Hematopoietic multipotent progenitor cell treated with erythropoietin and hydrocortisone succinate and interleukin-3 and kit ligand, for 17 days (in vitro differentiated cells): ENCODE data around the gene ERP44.
"Not testable (repeated sequence)": the region's sequence is repeated elsewhere in the genome, so short reads cannot be mapped to it uniquely, and the experiment has no call there.

Experiments used
- DNase-seq: peaks from one replicate; pipeline ENCODE4 v3.0.0-alpha.2; 2015; ENCODE audit warnings: low spot score

ERP44 gene

GRCh38 chr9:100011062-100011681, 87.6 kb downstream of the ERP44 start:
- peak; percentile 73 for DNase-seq

- DNase-seq: no peak
Observed at GRCh38 chr9:99999797-100000196, 99.0 kb downstream of the ERP44 start.

DNA sequence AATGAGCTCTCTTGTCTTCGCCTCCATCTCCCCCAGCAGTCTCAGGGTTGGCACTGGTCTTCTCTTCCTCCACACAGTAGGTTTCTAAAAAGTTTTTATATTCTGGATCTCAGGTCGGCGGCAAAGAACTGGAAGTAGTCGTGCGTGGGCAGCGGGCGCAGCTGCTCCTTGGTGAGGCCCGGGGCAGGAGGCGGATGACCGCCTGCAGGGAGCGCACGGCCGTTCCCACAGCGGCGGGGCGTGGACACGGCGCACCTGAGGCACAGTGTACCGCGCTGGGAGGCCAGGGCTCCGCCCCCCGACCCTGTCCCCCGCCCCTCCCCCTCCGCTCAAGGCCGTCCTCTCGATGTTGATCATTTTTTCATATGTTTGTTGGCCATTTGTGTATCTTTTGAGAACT, 99.9 kb downstream of the ERP44 start:
- DNase-seq: no peak

GRCh38 chr9:99998266-99998665, 100.5 kb downstream of the ERP44 start:
- no peak for DNase-seq

DNA sequence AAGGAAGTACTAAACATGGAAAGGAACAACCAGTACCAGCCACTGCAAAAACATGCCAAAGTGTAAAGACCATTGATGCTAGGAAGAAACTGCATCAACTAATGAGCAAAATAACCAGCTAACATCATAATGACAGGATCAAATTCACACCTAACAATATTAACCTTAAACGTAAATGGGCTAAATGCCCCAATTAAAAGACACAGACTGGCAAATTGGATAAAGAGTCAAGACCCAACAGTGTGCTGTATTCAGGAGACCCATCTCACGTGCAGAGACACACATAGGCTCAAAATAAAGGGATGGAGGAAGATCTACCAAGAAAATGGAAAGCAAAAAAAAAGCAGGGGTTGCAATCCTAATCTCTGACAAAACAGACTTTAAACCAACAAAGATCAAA, 108.3 kb downstream of the ERP44 start:
- DNase-seq: not testable (repeated sequence)

- DNase-seq: no peak
Observed at GRCh38 chr9:99986642-99987041, 112.2 kb downstream of the ERP44 start.

DNA sequence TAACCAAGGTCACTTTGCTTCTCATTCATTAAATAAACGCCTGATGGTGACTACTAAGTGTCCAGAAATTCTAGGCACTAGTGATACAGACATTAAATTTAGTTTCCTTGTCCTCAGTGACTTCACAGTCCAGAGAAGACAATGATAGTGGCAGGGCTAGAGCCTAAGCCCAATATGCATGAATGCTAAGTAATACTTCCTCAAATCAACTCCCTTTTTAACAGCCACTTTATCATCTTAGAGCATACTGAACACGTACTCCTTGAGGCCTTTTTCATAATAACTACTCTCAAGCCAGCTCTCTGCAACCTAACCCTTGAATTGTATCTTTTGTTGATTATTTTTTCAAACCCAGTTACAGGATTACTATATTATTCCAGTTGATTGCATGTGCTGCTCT, 118.2 kb downstream of the ERP44 start:
- DNase-seq: no peak

DNA sequence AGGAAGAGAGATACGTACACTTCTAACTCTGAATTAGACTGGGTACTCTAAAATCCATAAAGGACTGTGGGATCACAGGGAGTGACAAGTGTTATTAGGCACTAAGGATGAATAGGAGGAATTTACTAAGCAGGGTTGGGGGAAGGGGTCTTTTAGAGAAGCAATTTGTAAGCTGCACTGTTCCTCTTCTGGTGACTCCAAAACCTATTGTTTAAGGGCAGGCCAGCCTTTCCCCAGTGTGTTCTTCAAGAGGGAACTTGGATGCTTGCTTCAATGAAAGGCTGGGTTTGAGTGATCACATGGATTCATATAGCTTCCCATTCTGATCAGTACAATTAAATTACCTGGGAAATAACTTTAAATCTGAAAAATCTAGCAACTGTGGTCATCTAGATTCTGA, 120.6 kb downstream of the ERP44 start:
- no peak for DNase-seq

GRCh38 chr9:99977033-99977792, 121.6 kb downstream of the ERP44 start:
- DNase-seq: no peak

- DNase-seq: no peak
Observed at GRCh38 chr9:99973455-99973854, 125.3 kb downstream of the ERP44 start.

DNA sequence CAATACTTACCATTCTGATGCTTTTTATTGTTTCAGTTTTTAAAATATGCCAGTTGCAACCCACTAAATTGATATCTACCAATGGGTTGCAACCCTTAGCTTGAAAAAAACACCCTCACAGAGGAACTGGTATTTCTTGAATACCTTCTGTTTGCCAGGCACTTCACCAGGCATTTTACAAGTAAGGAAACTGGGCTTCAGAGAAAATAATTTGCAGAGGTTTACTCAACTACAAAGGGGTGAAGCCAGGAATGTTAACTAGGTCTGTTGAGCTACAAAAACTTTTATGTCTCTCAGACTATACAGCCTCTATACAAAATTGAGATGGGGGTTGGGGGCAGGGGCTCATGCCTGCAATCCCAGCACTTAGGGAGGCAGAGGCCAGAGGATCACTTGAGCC, 127.4 kb downstream of the ERP44 start:
- DNase-seq: no peak

GRCh38 chr9:99970481-99970880, 128.3 kb downstream of the ERP44 start:
- no peak for DNase-seq

- no peak for DNase-seq
Observed at GRCh38 chr9:99967457-99967856, 131.3 kb downstream of the ERP44 start.

- DNase-seq: no peak
Observed at GRCh38 chr9:99966716-99967115, 132.1 kb downstream of the ERP44 start.

- DNase-seq: no peak
Observed at GRCh38 chr9:99966001-99966400, 132.8 kb downstream of the ERP44 start.

GRCh38 chr9:99964336-99964735, 134.5 kb downstream of the ERP44 start:
- no peak for DNase-seq

- DNase-seq: no peak
Observed at GRCh38 chr9:99962680-99963261, 136.0 kb downstream of the ERP44 start.

DNA sequence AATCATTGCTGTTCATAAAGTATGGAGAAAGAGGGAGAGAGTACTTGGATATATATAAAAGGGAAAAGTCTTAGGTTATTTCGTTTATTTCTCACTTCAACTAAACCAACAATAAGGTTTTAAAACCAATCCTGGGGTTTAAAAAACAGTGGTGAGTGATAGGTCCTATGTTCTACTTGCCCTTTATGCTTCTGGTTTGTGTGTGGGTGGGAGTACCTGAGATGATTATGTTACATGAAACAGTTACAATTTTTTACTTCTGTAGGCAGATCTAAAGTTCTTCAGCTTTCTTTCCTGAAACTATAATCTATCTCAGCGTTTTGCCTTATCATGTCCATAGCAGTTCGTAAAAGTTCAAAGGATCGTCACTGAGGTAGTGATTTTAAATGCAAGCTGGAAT, 143.2 kb downstream of the ERP44 start:
- no peak for DNase-seq

DNA sequence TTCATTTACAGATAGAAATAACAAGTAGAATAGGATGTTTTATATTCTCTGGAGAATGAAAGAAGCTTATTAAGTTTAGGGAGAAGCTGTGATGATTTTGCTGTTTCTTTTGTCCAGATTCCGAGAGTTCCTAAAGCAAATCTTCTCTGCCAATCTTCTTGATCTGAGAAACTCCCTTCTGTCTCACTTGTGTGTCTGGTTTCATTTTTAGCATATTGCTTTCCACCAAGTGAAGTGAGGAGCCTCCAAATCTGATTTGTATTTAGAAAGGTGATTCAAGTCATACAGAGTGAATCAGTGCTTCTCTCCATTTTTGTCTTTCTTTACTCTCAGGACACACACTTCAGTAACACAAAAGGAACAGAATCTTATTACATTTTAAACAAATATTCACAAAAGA, 144.0 kb downstream of the ERP44 start:
- DNase-seq: no peak

GRCh38 chr9:99953861-99954507, 144.8 kb downstream of the ERP44 start:
- DNase-seq: no peak

- no peak for DNase-seq
Observed at GRCh38 chr9:99948896-99949295, 149.9 kb downstream of the ERP44 start.

GRCh38 chr9:99948482-99948881, 150.3 kb downstream of the ERP44 start:
- DNase-seq: no peak

DNA sequence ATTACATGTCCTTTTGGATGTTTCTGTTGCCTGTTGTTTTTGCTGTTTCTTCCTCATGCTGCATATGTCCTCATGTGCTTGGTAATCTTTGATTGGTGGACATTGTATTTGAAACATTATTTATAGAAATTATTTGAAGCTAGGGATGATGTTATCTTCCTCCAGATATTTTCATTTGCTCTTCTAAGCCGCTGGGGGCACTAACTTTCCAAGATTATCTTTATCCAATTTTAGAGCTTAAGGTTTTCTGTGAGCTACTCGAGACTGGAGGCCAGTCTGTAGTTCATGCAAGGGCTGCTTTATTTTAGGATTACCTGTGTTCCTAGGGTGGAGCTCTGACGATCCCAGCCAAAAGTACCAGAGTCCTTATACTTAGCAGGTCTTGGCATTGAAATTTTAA, 151.4 kb downstream of the ERP44 start:
- no peak for DNase-seq
